ENCODE measurements around the gene MYT1. TPM values are rescaled to one million over a fixed set of nuclear protein-coding genes. Genes with fewer than 3 reads are reported as not detected.
"Not testable (repeated sequence)": the region's sequence is repeated elsewhere in the genome, so short reads cannot be mapped to it uniquely, and the experiment has no call there.

The MYT1 gene
- total and polyA plus RNA-seq, 7 donors = under 0.01 TPM; not detected in 6

- TF ChIP-seq CTCF (IDR thresholded peaks at IDR 0.05) = no peak
- DNase-seq (no peak), ATAC-seq (no peak)
- WGBS, 3 donors = 73 to 86% (median 76%) methylated on average over 4 of the region's 4 CpGs
- Histone ChIP-seq H3K36me3 (ENCODE audit: insufficient read depth in 1 of 2, low read depth in 1 of 2) (no peaks in the 10 kb centered on the region), H3K4me3 (no peak overlapping the region), H3K27me3 (ENCODE audit: insufficient read depth in 3 of 3, low read length in 2 of 3) (no peaks in the 10 kb centered on the region), H3K9me3 (no peaks in the 10 kb centered on the region), H3K27ac (no peak overlapping the region), H3K4me1 (no peaks in the 10 kb centered on the region)
- intact Hi-C loops (cut with DNase I) = no loop called here
Measured at GRCh38 chr20:64283646-64284045, 119.4 kb downstream of the MYT1 start.

GRCh38 chr20:64285579-64286446 is 121.6 kb downstream of the MYT1 start:
- DNase-seq (peak; percentile 60 to 88), ATAC-seq (peak; percentile 61 to 89 (median 81))
- H3K27me3 ChIP-seq (ENCODE audit: insufficient read depth in 3 of 3, low read length in 2 of 3); H3K9me3 ChIP-seq; H3K4me1 ChIP-seq; H3K36me3 ChIP-seq (ENCODE audit: insufficient read depth in 1 of 2, low read depth in 1 of 2); H3K27ac ChIP-seq; intact Hi-C loops (cut with DNase I); H3K4me3 ChIP-seq: not testable (repeated sequence)
- 78 to 87% (median 79%) methylated on average over 40 to 46 of the region's 46 CpGs for WGBS, 3 donors
- peak; percentile 72 for TF ChIP-seq CTCF (IDR thresholded peaks at IDR 0.05)

- H3K36me3 ChIP-seq (ENCODE audit: insufficient read depth in 1 of 2, low read depth in 1 of 2); H3K4me1 ChIP-seq; H3K4me3 ChIP-seq; H3K27ac ChIP-seq; H3K9me3 ChIP-seq; H3K27me3 ChIP-seq (ENCODE audit: insufficient read depth in 3 of 3, low read length in 2 of 3); DNase-seq; intact Hi-C loops (cut with DNase I): not testable (repeated sequence)
- peak in 2 of 4 donors; percentile 21 to 49 for ATAC-seq
- 94 to 98% (median 95%) methylated on average over 24 to 30 of the region's 30 CpGs for WGBS, 3 donors
Measured at GRCh38 chr20:64286447-64287263, 122.4 kb downstream of the MYT1 start.

- H3K9me3 ChIP-seq; H3K27ac ChIP-seq; H3K27me3 ChIP-seq (ENCODE audit: insufficient read depth in 3 of 3, low read length in 2 of 3); H3K36me3 ChIP-seq (ENCODE audit: insufficient read depth in 1 of 2, low read depth in 1 of 2); DNase-seq; ATAC-seq; H3K4me3 ChIP-seq; intact Hi-C loops (cut with DNase I); H3K4me1 ChIP-seq: not testable (repeated sequence)
- 92 to 100% (median 99%) methylated on average over 3 of the region's 3 CpGs for WGBS, 3 donors
Measured at GRCh38 chr20:64287264-64287590, 123.0 kb downstream of the MYT1 start.

Other genes with a start within 250 kb of the MYT1 start
- gene UCKL1, start 208.0 kb upstream of the MYT1 start, total RNA-seq = 10 to 100 TPM; 23.2 to 37.0 (median 35.5) TPM
- 10 to 100 TPM; 22.9 to 42.4 (median 40.5) TPM for gene UCKL1, start 208.0 kb upstream of the MYT1 start, polyA plus RNA-seq
- gene ZNF512B, start 194.5 kb upstream of the MYT1 start, total RNA-seq = 10 to 100 TPM in 3 of 4 donors, 1 to 10 TPM in 1; 10.0 to 14.4 (median 12.4) TPM
- 1 to 10 TPM; 3.3 to 9.1 (median 5.6) TPM for gene ZNF512B, start 194.5 kb upstream of the MYT1 start, polyA plus RNA-seq
- gene SAMD10, start 184.8 kb upstream of the MYT1 start, total RNA-seq = under 1 TPM; 0.32 to 0.84 (median 0.55) TPM
- 1 to 10 TPM in 1 of 3 donors, under 1 TPM in 2; 0.44 to 5.5 (median 0.92) TPM for gene SAMD10, start 184.8 kb upstream of the MYT1 start, polyA plus RNA-seq
- 10 to 100 TPM; 51.0 to 63.1 (median 59.8) TPM for gene PRPF6, start 183.3 kb upstream of the MYT1 start, total RNA-seq
- gene PRPF6, start 183.3 kb upstream of the MYT1 start, polyA plus RNA-seq = 10 to 100 TPM; 38.8 to 75.4 (median 52.5) TPM
- gene C20orf204, start 128.3 kb upstream of the MYT1 start, total RNA-seq = under 1 TPM; 0.25 to 0.71 (median 0.55) TPM
- gene C20orf204, start 128.3 kb upstream of the MYT1 start, polyA plus RNA-seq = under 1 TPM in 2 of 3 donors, not detected in 1; 0.30 to 0.64 TPM
- gene SOX18, start 114.8 kb upstream of the MYT1 start, total RNA-seq = 10 to 100 TPM; 11.7 to 50.8 (median 30.5) TPM
- 10 to 100 TPM in 1 of 3 donors, 1 to 10 TPM in 2; 4.2 to 15.4 (median 6.5) TPM for gene SOX18, start 114.8 kb upstream of the MYT1 start, polyA plus RNA-seq
- gene TCEA2, start 101.3 kb upstream of the MYT1 start, total RNA-seq = 10 to 100 TPM; 30.2 to 43.4 (median 37.6) TPM
- 10 to 100 TPM; 15.1 to 24.9 (median 15.6) TPM for gene TCEA2, start 101.3 kb upstream of the MYT1 start, polyA plus RNA-seq
- gene RGS19, start 84.9 kb upstream of the MYT1 start, total RNA-seq = 1 to 10 TPM; 2.0 to 3.5 (median 2.4) TPM
- 1 to 10 TPM; 3.7 to 5.7 (median 3.8) TPM for gene RGS19, start 84.9 kb upstream of the MYT1 start, polyA plus RNA-seq
- under 1 TPM; 0.17 to 0.94 (median 0.21) TPM for gene OPRL1, start 84.4 kb upstream of the MYT1 start, total RNA-seq
- gene OPRL1, start 84.4 kb upstream of the MYT1 start, polyA plus RNA-seq = under 1 TPM; 0.03 to 0.08 (median 0.08) TPM
- not detected for gene LKAAEAR1, start 80.1 kb upstream of the MYT1 start, total RNA-seq
- gene LKAAEAR1, start 80.1 kb upstream of the MYT1 start, polyA plus RNA-seq = not detected
- gene NPBWR2, start 56.9 kb upstream of the MYT1 start, total RNA-seq = not detected
- gene NPBWR2, start 56.9 kb upstream of the MYT1 start, polyA plus RNA-seq = not detected
- gene PCMTD2, start 91.3 kb downstream of the MYT1 start, total RNA-seq = 10 to 100 TPM; 37.7 to 47.3 (median 41.7) TPM
- 10 to 100 TPM; 11.7 to 37.8 (median 17.4) TPM for gene PCMTD2, start 91.3 kb downstream of the MYT1 start, polyA plus RNA-seq